Hepatocyte (in vitro differentiated cells): ENCODE data around the gene APBA1. TPM values are rescaled to one million over a fixed set of nuclear protein-coding genes. Genes with fewer than 3 reads are reported as not detected.

Source experiments
- DNase-seq: peaks from one replicate; pipeline ENCODE4 v3.0.0-alpha.2; 2016; ENCODE audit warnings: low spot score
- H2AFZ ChIP-seq: fragments of 200-600 bp; sonication (generic); 2 replicates; pipeline ENCODE4 v1.6.0; 2016; ENCODE audit warnings: antibody characterized with exemption, mild to moderate bottlenecking
- H3K27ac ChIP-seq: fragments of 200-600 bp; sonication (generic); 2 replicates; pipeline ENCODE4 v1.5.1; 2016; ENCODE audit warnings: mild to moderate bottlenecking
- H3K27me3 ChIP-seq: fragments of 200-600 bp; sonication (generic); 2 replicates; pipeline ENCODE4 v1.6.1; 2016
- H3K36me3 ChIP-seq: fragments of 200-600 bp; sonication (generic); replicated peaks from 2 replicates; pipeline ENCODE4 v1.5.1; 2016; ENCODE audit warnings: low read depth; ENCODE audit not compliant: insufficient read depth
- H3K4me1 ChIP-seq: fragments of 200-600 bp; sonication (generic); 2 replicates; pipeline ENCODE4 v1.5.1; 2016; ENCODE audit warnings: mild to moderate bottlenecking, moderate library complexity; ENCODE audit not compliant: insufficient read depth
- H3K4me2 ChIP-seq: fragments of 200-600 bp; sonication (generic); 2 replicates; pipeline ENCODE4 v1.6.0; 2016
- H3K4me3 ChIP-seq: fragments of 200-600 bp; sonication (generic); 2 replicates; pipeline ENCODE4 v1.5.1; 2016; ENCODE audit warnings: mild to moderate bottlenecking
- H3K79me2 ChIP-seq: fragments of 200-600 bp; sonication (generic); 2 replicates; pipeline ENCODE4 v1.6.0; 2017; ENCODE audit warnings: mild to moderate bottlenecking
- H3K9me2 ChIP-seq: fragments of 200-600 bp; sonication (generic); replicated peaks from 2 replicates; pipeline ENCODE4 v1.6.0; 2017; ENCODE audit warnings: mild to moderate bottlenecking; ENCODE audit not compliant: insufficient read depth
- H3K9me3 ChIP-seq: fragments of 200-600 bp; sonication (generic); 2 replicates; pipeline ENCODE4 v1.5.1; 2016; ENCODE audit warnings: low read depth, mild to moderate bottlenecking
- H4K20me1 ChIP-seq: fragments of 200-600 bp; sonication (generic); 2 replicates; pipeline ENCODE4 v1.6.0; 2016; ENCODE audit warnings: mild to moderate bottlenecking; ENCODE audit not compliant: insufficient read depth, poor library complexity, severe bottlenecking
- EZH2 ChIP-seq: fragments of 200-600 bp; sonication (generic); IDR thresholded peaks from 2 replicates; pipeline ENCODE4 v1.6.1; 2016; ENCODE audit warnings: antibody characterized with exemption, mild to moderate bottlenecking, borderline replicate concordance
- EZH2phosphoT487 ChIP-seq: fragments of 200-600 bp; sonication (generic); IDR thresholded peaks from one replicate; pipeline ENCODE4 v1.6.1; 2018; ENCODE audit warnings: antibody characterized with exemption, mild to moderate bottlenecking, low read depth, moderate library complexity; ENCODE audit not compliant: unreplicated experiment, severe bottlenecking
- WGBS: methylation state at CpG from one replicate; pipeline ENCODE4 v1.1.6; 2016; ENCODE audit warnings: low lambda C conversion rate; ENCODE audit errors: missing lambda C conversion rate; 5-methylcytosine and 5-hydroxymethylcytosine counted together
- polyA plus RNA-seq: library from polyadenylated mRNA; unstranded; fragments of >200 nt; fragmentation: Nextera tagmentation; extraction: Ambion mirVana; gene quantifications from 2 replicates; pipeline ENCODE4 v1.2.1, GENCODE V29; 2016
- total RNA-seq: library from RNA; depleted of rRNA; stranded (reverse); fragments of >200 nt; gene quantifications from 2 replicates; pipeline ENCODE4 v1.2.3, GENCODE V29; 2014
- TF ChIP-seq, protein P1 (sequence below): fragments of 200-600 bp; sonication (generic); IDR thresholded peaks from 2 replicates; pipeline ENCODE4 v1.5.1; 2016; ENCODE audit warnings: antibody characterized with exemption, mild to moderate bottlenecking; ENCODE audit not compliant: poor library complexity

The APBA1 gene
- total and polyA plus RNA-seq, 2 experiments from 2014 or later = 1.5 to 12.0 TPM

DNA sequence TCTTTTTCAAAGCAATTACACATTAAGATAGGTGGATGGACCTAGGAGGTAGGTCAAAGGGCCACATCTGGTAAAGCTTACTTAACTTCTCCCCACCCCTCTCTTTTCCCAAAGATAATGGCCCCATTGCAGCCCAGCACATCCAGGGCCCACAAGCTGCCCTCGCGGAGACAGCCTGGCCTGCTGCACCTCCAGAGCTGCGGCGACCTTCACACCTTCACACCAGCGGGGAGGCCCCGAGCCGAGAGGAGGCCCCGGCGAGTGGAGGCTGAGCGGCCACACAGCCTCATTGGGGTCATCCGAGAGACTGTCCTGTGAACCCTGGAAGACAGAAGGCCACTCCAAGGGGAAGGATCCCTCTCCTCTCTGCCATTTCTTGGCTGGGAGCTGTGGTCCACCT lies 280.7 kb downstream of the APBA1 start:
- no peak overlapping the region for H3K27ac ChIP-seq
- H2AFZ ChIP-seq = no peak overlapping the region
- no peak for DNase-seq
- no peak overlapping the region for H3K4me2 ChIP-seq
- no peaks in the 10 kb centered on the region for H3K9me3 ChIP-seq
- TF ChIP-seq EZH2 = no peak
- no peaks in the 10 kb centered on the region for H4K20me1 ChIP-seq
- H3K36me3 ChIP-seq = no peaks in the 10 kb centered on the region
- H3K4me3 ChIP-seq = no peak overlapping the region
- WGBS = 96% methylated on average over 11 of the region's 11 CpGs
- no peaks in the 10 kb centered on the region for H3K79me2 ChIP-seq
- H3K4me1 ChIP-seq = no peaks in the 10 kb centered on the region
- H3K27me3 ChIP-seq = no peaks in the 10 kb centered on the region
- H3K9me2 ChIP-seq = no peaks in the 10 kb centered on the region

- no peak overlapping the region for H2AFZ ChIP-seq
- TF ChIP-seq, protein P1, sequence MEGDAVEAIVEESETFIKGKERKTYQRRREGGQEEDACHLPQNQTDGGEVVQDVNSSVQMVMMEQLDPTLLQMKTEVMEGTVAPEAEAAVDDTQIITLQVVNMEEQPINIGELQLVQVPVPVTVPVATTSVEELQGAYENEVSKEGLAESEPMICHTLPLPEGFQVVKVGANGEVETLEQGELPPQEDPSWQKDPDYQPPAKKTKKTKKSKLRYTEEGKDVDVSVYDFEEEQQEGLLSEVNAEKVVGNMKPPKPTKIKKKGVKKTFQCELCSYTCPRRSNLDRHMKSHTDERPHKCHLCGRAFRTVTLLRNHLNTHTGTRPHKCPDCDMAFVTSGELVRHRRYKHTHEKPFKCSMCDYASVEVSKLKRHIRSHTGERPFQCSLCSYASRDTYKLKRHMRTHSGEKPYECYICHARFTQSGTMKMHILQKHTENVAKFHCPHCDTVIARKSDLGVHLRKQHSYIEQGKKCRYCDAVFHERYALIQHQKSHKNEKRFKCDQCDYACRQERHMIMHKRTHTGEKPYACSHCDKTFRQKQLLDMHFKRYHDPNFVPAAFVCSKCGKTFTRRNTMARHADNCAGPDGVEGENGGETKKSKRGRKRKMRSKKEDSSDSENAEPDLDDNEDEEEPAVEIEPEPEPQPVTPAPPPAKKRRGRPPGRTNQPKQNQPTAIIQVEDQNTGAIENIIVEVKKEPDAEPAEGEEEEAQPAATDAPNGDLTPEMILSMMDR = no peak
- TF ChIP-seq EZH2 (no peak), EZH2phosphoT487 (no peak)
- H3K9me3 ChIP-seq = no peaks in the 10 kb centered on the region
- no peaks in the 10 kb centered on the region for H3K36me3 ChIP-seq
- DNase-seq = no peak
- no peak overlapping the region for H3K4me3 ChIP-seq
- no peaks in the 10 kb centered on the region for H3K27me3 ChIP-seq
- no peak overlapping the region for H3K27ac ChIP-seq
- no peaks in the 10 kb centered on the region for H3K9me2 ChIP-seq
- 86% methylated on average over 4 of the region's 4 CpGs for WGBS
- no peaks in the 10 kb centered on the region for H3K4me1 ChIP-seq
- no peak overlapping the region for H3K4me2 ChIP-seq
- H3K79me2 ChIP-seq = no peaks in the 10 kb centered on the region
- H4K20me1 ChIP-seq = no peaks in the 10 kb centered on the region
Observed at GRCh38 chr9:69389437-69389995, 282.7 kb downstream of the APBA1 start.

- no peaks in the 10 kb centered on the region for H3K79me2 ChIP-seq
- H3K36me3 ChIP-seq = no peaks in the 10 kb centered on the region
- no peak overlapping the region for H3K4me2 ChIP-seq
- H3K4me3 ChIP-seq = no peak overlapping the region
- H3K9me3 ChIP-seq = no peaks in the 10 kb centered on the region
- no peaks in the 10 kb centered on the region for H3K4me1 ChIP-seq
- DNase-seq = no peak
- H2AFZ ChIP-seq = no peak overlapping the region
- 93% methylated on average over 3 of the region's 3 CpGs for WGBS
- no peak overlapping the region for H3K27ac ChIP-seq
- no peak for TF ChIP-seq EZH2
- TF ChIP-seq, protein P1 = no peak
- no peak for TF ChIP-seq EZH2phosphoT487
- H4K20me1 ChIP-seq = no peaks in the 10 kb centered on the region
- no peaks in the 10 kb centered on the region for H3K9me2 ChIP-seq
- no peaks in the 10 kb centered on the region for H3K27me3 ChIP-seq
Observed at GRCh38 chr9:69388596-69388995, 283.6 kb downstream of the APBA1 start.

- Histone ChIP-seq H3K4me1 (no peaks in the 10 kb centered on the region), H4K20me1 (no peaks in the 10 kb centered on the region), H3K36me3 (no peaks in the 10 kb centered on the region), H3K27me3 (no peaks in the 10 kb centered on the region), H3K4me2 (no peak overlapping the region), H3K79me2 (no peaks in the 10 kb centered on the region), H3K27ac (no peak overlapping the region), H2AFZ (no peak overlapping the region), H3K9me2 (no peaks in the 10 kb centered on the region), H3K9me3 (no peaks in the 10 kb centered on the region), H3K4me3 (no peak overlapping the region)
- TF ChIP-seq, protein P1 = no peak
- no peak for TF ChIP-seq EZH2phosphoT487
- no peak for TF ChIP-seq EZH2
- DNase-seq = no peak
- 82% methylated on average over 4 of the region's 4 CpGs for WGBS
Observed at GRCh38 chr9:69386651-69387050, 285.5 kb downstream of the APBA1 start.
